Measurements from ENCODE around the gene SRBD1. TPM values are rescaled to one million over a fixed set of nuclear protein-coding genes. Genes with fewer than 3 reads are reported as not detected.

The SRBD1 gene
- polyA plus RNA-seq, 4 donors = 4.7 to 10.9 (median 7.1) TPM

GRCh38 chr2:45626387-45627221 lies 15.5 kb upstream of the SRBD1 start:
- 54 to 67% (median 58%) methylated on average over 8 of the region's 8 CpGs for WGBS, 3 donors
- H3K9me3 ChIP-seq (ENCODE audit: control insufficient read depth in 2 of 2, insufficient read depth in 1 of 2, low read depth in 1 of 2, low read length in 1 of 2) = no peaks in the 10 kb centered on the region
- peaks cover 0 to 3% (median 0%) of the 10 kb centered on the region in 3 donors for H3K27me3 ChIP-seq (ENCODE audit: control insufficient read depth in 3 of 3, insufficient read depth in 3 of 3, low read length in 3 of 3)
- no peak overlapping the region for H3K27ac ChIP-seq (ENCODE audit: low read depth in 1 of 3, low read length in 2 of 3)
- no peaks in the 10 kb centered on the region for H3K4me1 ChIP-seq (ENCODE audit: control insufficient read depth in 3 of 3, insufficient read depth in 2 of 3, low read depth in 1 of 3, low read length in 2 of 3)
- DNase-seq (no peak), FAIRE-seq (no peak)
- no peaks in the 10 kb centered on the region for H3K36me3 ChIP-seq (ENCODE audit: control insufficient read depth in 3 of 3, insufficient read depth in 2 of 3, low read depth in 1 of 3, low read length in 3 of 3)
- no peak overlapping the region for H3K4me3 ChIP-seq (ENCODE audit: low read depth in 1 of 3, low read length in 3 of 3)

DNA sequence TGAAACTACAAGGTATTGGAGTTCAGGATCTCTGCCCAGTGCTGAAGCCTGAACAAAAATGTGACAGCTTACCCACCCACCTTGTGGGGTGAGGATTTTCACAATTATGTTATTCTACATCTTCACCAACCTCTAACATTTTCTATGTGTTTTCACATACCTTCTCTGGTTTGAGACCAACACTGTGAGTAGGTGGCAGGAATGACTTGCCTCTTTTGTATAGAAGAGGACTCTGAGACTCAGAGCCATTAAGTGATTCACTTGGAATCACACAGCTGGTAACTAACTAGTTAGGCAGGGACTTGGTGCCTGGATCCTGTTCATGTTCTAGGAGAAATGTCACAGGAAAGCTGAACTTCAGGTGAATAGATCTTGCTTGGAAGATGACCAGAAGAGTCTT lies 14.8 kb upstream of the SRBD1 start:
- H3K27ac ChIP-seq (ENCODE audit: low read depth in 1 of 3, low read length in 2 of 3) = no peak overlapping the region
- FAIRE-seq (no peak), DNase-seq (no peak)
- H3K27me3 ChIP-seq (ENCODE audit: control insufficient read depth in 3 of 3, insufficient read depth in 3 of 3, low read length in 3 of 3) = no peaks in the 10 kb centered on the region
- no peaks in the 10 kb centered on the region for H3K9me3 ChIP-seq (ENCODE audit: control insufficient read depth in 2 of 2, insufficient read depth in 1 of 2, low read depth in 1 of 2, low read length in 1 of 2)
- H3K4me1 ChIP-seq (ENCODE audit: control insufficient read depth in 3 of 3, insufficient read depth in 2 of 3, low read depth in 1 of 3, low read length in 2 of 3) = no peaks in the 10 kb centered on the region
- H3K4me3 ChIP-seq (ENCODE audit: low read depth in 1 of 3, low read length in 3 of 3) = no peak overlapping the region
- H3K36me3 ChIP-seq (ENCODE audit: control insufficient read depth in 3 of 3, insufficient read depth in 2 of 3, low read depth in 1 of 3, low read length in 3 of 3) = no peaks in the 10 kb centered on the region

- WGBS, 3 donors = 81 to 90% (median 85%) methylated on average over 3 of the region's 3 CpGs
- Histone ChIP-seq H3K4me1 (ENCODE audit: control insufficient read depth in 3 of 3, insufficient read depth in 2 of 3, low read depth in 1 of 3, low read length in 2 of 3) (no peaks in the 10 kb centered on the region), H3K27me3 (ENCODE audit: control insufficient read depth in 3 of 3, insufficient read depth in 3 of 3, low read length in 3 of 3) (no peaks in the 10 kb centered on the region), H3K4me3 (ENCODE audit: low read depth in 1 of 3, low read length in 3 of 3) (no peak overlapping the region), H3K36me3 (ENCODE audit: control insufficient read depth in 3 of 3, insufficient read depth in 2 of 3, low read depth in 1 of 3, low read length in 3 of 3) (no peaks in the 10 kb centered on the region), H3K27ac (ENCODE audit: low read depth in 1 of 3, low read length in 2 of 3) (no peak overlapping the region), H3K9me3 (ENCODE audit: control insufficient read depth in 2 of 2, insufficient read depth in 1 of 2, low read depth in 1 of 2, low read length in 1 of 2) (no peaks in the 10 kb centered on the region)
- DNase-seq (no peak), FAIRE-seq (no peak)
Measured at GRCh38 chr2:45623098-45623497, 12.0 kb upstream of the SRBD1 start.

DNA sequence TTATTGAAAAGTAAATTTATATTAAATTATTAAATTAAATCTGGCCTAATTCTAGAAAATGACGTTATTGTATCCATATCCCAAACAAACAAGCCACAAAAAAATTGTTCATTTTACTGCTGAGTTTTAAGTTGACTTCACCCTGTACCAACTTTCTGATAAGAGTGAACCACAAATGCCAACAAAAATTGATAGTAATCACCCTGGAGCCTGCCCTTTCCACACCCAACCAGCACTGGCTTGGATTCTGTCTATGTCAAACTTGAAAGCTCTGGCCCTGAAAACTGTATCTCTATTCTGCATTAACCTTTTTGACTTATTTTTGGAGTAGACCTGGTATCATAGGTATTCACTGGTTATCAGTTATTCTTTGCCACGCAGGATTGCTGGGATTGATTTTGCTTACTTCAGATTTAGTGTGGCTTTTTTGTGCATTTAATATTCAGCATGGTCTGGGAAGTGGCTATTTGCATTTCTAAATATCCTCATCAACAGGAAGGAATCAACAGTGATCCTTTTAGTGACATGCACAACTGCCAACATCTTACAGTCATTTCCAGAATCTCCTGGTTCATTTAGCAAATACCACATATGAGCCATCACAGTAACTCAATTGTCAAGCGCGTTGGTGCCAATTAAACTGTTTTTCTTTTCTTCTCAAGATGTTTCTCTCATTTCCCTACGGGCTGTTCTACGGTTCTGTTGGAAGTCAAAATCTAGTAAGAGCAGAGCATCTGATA lies 11.4 kb upstream of the SRBD1 start:
- H3K36me3 ChIP-seq (ENCODE audit: control insufficient read depth in 3 of 3, insufficient read depth in 2 of 3, low read depth in 1 of 3, low read length in 3 of 3) = no peaks in the 10 kb centered on the region
- no peaks in the 10 kb centered on the region for H3K4me1 ChIP-seq (ENCODE audit: control insufficient read depth in 3 of 3, insufficient read depth in 2 of 3, low read depth in 1 of 3, low read length in 2 of 3)
- whole genome bisulfite sequencing, 3 donors = 87 to 89% (median 87%) methylated on average over 6 of the region's 6 CpGs
- no peaks in the 10 kb centered on the region for H3K9me3 ChIP-seq (ENCODE audit: control insufficient read depth in 2 of 2, insufficient read depth in 1 of 2, low read depth in 1 of 2, low read length in 1 of 2)
- no peak overlapping the region for H3K4me3 ChIP-seq (ENCODE audit: low read depth in 1 of 3, low read length in 3 of 3)
- DNase-seq = no peak
- no peak overlapping the region for H3K27ac ChIP-seq (ENCODE audit: low read depth in 1 of 3, low read length in 2 of 3)
- no peaks in the 10 kb centered on the region for H3K27me3 ChIP-seq (ENCODE audit: control insufficient read depth in 3 of 3, insufficient read depth in 3 of 3, low read length in 3 of 3)
- no peak for FAIRE-seq

DNA sequence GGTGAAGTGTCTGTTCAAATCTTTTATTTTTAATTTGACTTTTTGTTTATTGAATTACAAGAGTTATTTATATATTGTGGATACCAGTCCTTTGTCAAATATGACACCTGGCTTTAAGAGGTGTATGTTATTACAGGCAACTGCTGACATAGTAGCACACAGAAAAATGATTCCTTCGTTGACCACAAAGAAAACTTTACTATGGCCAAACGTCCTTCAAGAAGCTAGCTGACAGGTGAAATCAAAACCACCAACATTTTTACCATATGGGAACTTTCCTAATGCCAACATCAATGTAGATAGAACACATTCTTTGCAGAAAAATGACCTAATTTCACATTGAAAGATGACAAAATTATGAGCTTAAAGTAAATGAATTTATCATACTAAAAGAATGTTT lies 6.4 kb upstream of the SRBD1 start:
- no peak for FAIRE-seq
- H3K36me3 ChIP-seq (ENCODE audit: control insufficient read depth in 3 of 3, insufficient read depth in 2 of 3, low read depth in 1 of 3, low read length in 3 of 3) = no peaks in the 10 kb centered on the region
- DNase-seq = no peak
- H3K27me3 ChIP-seq (ENCODE audit: control insufficient read depth in 3 of 3, insufficient read depth in 3 of 3, low read length in 3 of 3) = no peaks in the 10 kb centered on the region
- H3K4me3 ChIP-seq (ENCODE audit: low read depth in 1 of 3, low read length in 3 of 3) = no peak overlapping the region
- WGBS, 3 donors = 44 to 57% (median 48%) methylated on average over 2 of the region's 2 CpGs
- H3K4me1 ChIP-seq (ENCODE audit: control insufficient read depth in 3 of 3, insufficient read depth in 2 of 3, low read depth in 1 of 3, low read length in 2 of 3) = no peaks in the 10 kb centered on the region
- H3K27ac ChIP-seq (ENCODE audit: low read depth in 1 of 3, low read length in 2 of 3) = no peak overlapping the region
- no peaks in the 10 kb centered on the region for H3K9me3 ChIP-seq (ENCODE audit: control insufficient read depth in 2 of 2, insufficient read depth in 1 of 2, low read depth in 1 of 2, low read length in 1 of 2)

- 48 to 49% (median 49%) methylated on average over 4 of the region's 4 CpGs for WGBS, 3 donors
- H3K27ac ChIP-seq (ENCODE audit: low read depth in 1 of 3, low read length in 2 of 3) = no peak overlapping the region
- no peaks in the 10 kb centered on the region for H3K36me3 ChIP-seq (ENCODE audit: control insufficient read depth in 3 of 3, insufficient read depth in 2 of 3, low read depth in 1 of 3, low read length in 3 of 3)
- no peak overlapping the region for H3K4me3 ChIP-seq (ENCODE audit: low read depth in 1 of 3, low read length in 3 of 3)
- H3K27me3 ChIP-seq (ENCODE audit: control insufficient read depth in 3 of 3, insufficient read depth in 3 of 3, low read length in 3 of 3) = no peaks in the 10 kb centered on the region
- no peak for DNase-seq
- no peaks in the 10 kb centered on the region for H3K4me1 ChIP-seq (ENCODE audit: control insufficient read depth in 3 of 3, insufficient read depth in 2 of 3, low read depth in 1 of 3, low read length in 2 of 3)
- no peaks in the 10 kb centered on the region for H3K9me3 ChIP-seq (ENCODE audit: control insufficient read depth in 2 of 2, insufficient read depth in 1 of 2, low read depth in 1 of 2, low read length in 1 of 2)
- no peak for FAIRE-seq
Measured at GRCh38 chr2:45616658-45617411, 5.8 kb upstream of the SRBD1 start.

GRCh38 chr2:45614871-45615415 lies 3.9 kb upstream of the SRBD1 start:
- no peak for DNase-seq
- H3K4me3 ChIP-seq (ENCODE audit: low read depth in 1 of 3, low read length in 3 of 3) = no peak overlapping the region
- no peaks in the 10 kb centered on the region for H3K9me3 ChIP-seq (ENCODE audit: control insufficient read depth in 2 of 2, insufficient read depth in 1 of 2, low read depth in 1 of 2, low read length in 1 of 2)
- H3K27ac ChIP-seq (ENCODE audit: low read depth in 1 of 3, low read length in 2 of 3) = no peak overlapping the region
- H3K36me3 ChIP-seq (ENCODE audit: control insufficient read depth in 3 of 3, insufficient read depth in 2 of 3, low read depth in 1 of 3, low read length in 3 of 3) = no peaks in the 10 kb centered on the region
- no peak for FAIRE-seq
- WGBS, 3 donors = 75 to 88% (median 85%) methylated on average over 3 of the region's 3 CpGs
- H3K4me1 ChIP-seq (ENCODE audit: control insufficient read depth in 3 of 3, insufficient read depth in 2 of 3, low read depth in 1 of 3, low read length in 2 of 3) = no peaks in the 10 kb centered on the region
- no peaks in the 10 kb centered on the region for H3K27me3 ChIP-seq (ENCODE audit: control insufficient read depth in 3 of 3, insufficient read depth in 3 of 3, low read length in 3 of 3)

DNA sequence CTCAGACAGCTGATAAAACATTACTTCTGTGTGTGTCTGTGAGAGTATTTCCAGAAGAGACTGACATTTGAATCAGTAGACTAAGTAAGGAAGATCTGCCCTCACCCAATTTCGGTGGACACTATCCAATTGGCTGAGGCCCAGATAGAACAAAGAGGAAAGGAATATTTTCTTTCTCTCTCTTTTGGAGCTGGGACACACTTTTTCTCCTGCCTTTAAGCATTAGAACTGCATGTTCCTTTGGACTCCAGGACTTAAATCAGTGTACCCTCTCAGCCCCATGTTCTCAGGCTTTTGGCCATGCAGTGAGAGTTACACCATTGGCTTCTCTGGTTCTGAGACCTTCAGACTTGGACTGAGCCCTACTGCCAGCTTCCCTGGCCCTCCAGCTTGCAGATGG lies 3.3 kb upstream of the SRBD1 start:
- H3K27me3 ChIP-seq (ENCODE audit: control insufficient read depth in 3 of 3, insufficient read depth in 3 of 3, low read length in 3 of 3) = no peaks in the 10 kb centered on the region
- H3K4me1 ChIP-seq (ENCODE audit: control insufficient read depth in 3 of 3, insufficient read depth in 2 of 3, low read depth in 1 of 3, low read length in 2 of 3) = no peaks in the 10 kb centered on the region
- FAIRE-seq = no peak
- no peaks in the 10 kb centered on the region for H3K9me3 ChIP-seq (ENCODE audit: control insufficient read depth in 2 of 2, insufficient read depth in 1 of 2, low read depth in 1 of 2, low read length in 1 of 2)
- H3K27ac ChIP-seq (ENCODE audit: low read depth in 1 of 3, low read length in 2 of 3) = no peak overlapping the region
- DNase-seq = no peak
- H3K4me3 ChIP-seq (ENCODE audit: low read depth in 1 of 3, low read length in 3 of 3) = no peak overlapping the region
- 59 to 82% (median 73%) methylated on average over 1 of the region's 1 CpG for WGBS, 3 donors
- H3K36me3 ChIP-seq (ENCODE audit: control insufficient read depth in 3 of 3, insufficient read depth in 2 of 3, low read depth in 1 of 3, low read length in 3 of 3) = no peaks in the 10 kb centered on the region

All from small intestine (tissue), 7 donors.